Measurements from ENCODE around the gene LIN28A. TPM values are rescaled to one million over a fixed set of nuclear protein-coding genes. Genes with fewer than 3 reads are reported as not detected.

Gene LIN28A
- total RNA-seq, 1 donor: under 0.01 TPM

DNA sequence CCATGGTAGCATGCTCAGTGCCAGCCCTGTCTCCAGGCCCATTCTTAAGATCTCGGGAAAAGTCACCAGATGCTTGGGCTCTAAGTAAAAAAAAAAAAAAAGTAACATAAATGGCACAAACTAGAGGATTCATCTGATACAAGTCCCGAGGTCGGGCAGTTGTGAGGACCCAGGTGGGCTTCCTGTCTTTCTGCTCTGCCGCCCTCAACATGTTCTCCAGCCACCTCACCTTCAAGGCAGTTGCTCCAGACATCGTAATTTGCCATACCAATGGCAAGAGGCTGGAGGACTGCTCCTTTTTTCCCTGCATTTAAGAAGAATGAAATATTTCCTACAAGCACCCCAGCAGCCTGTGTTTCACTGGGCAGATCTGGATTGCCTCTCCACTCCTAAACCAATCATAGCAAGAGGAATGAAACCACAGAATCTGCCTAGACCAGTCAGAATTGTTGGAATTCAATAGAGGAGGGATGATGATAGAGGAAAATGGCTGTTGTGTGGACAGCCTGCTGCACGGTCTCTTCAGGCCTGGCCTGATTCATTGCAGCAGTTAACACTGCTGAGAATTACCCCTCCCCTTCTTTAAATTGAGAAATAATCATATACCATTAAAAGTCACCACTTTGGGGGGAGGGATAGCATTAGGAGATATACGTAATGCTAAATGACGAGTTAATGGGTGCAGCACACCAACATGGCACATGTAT lies 67.0 kb downstream of the LIN28A start:
- no peak for DNase-seq (ENCODE audit: low read depth in 2 of 3, low spot score in 2 of 3)

DNA sequence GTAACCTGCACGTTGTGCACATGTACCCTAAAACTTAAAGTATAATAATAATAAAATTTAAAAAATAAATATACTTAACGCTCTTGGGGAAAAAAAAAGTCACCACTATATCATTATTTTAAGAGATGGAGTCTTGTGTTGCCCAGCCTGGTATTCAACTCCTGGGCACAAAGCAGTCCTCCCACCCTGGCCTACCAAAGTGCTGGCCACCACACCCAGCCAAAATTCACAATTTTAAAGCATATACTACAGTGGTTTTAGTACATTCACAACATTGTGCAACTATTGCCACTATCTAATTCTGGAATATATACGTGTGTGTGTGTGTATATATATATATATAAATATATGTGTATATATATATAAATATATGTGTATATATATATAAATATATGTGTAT lies 67.5 kb downstream of the LIN28A start:
- DNase-seq (ENCODE audit: low read depth in 2 of 3, low spot score in 2 of 3): no peak

DNA sequence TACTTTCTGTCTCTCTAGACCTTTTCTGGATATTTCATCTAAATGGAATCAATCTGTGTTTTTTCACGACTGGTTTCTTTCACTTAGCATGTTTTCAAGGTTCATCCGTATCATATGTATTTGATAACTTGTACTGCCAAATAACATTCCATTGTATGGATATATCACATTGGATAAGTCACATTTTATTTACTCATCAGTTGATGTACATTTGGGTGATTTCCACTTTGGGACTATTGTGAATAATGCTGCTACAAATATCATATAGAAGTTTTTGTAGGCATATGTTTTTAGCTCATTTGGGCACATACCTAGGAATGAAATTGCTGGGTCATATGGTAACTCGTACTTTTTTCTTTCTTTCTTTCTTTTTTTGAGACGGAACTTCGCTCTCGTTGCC lies 68.4 kb downstream of the LIN28A start:
- no peak for DNase-seq (ENCODE audit: low read depth in 2 of 3, low spot score in 2 of 3)

Other genes starting within 250 kb of the LIN28A start
- not detected for gene C1orf232, start 241.9 kb upstream of the LIN28A start, total RNA-seq
- gene ZNF593, start 240.9 kb upstream of the LIN28A start, total RNA-seq: 55.2 TPM
- not detected for gene ZNF593OS, start 239.0 kb upstream of the LIN28A start, total RNA-seq
- 5.9 TPM for gene CNKSR1, start 233.3 kb upstream of the LIN28A start, total RNA-seq
- gene CATSPER4, start 220.2 kb upstream of the LIN28A start, total RNA-seq: not detected
- 29.4 TPM for gene CEP85, start 176.6 kb upstream of the LIN28A start, total RNA-seq
- gene SH3BGRL3, start 130.7 kb upstream of the LIN28A start, total RNA-seq: 77.0 TPM
- gene UBXN11, start 104.2 kb upstream of the LIN28A start, total RNA-seq: 18.6 TPM
- gene CD52, start 92.9 kb upstream of the LIN28A start, total RNA-seq: 227 TPM
- under 0.01 TPM for gene CRYBG2, start 56.7 kb upstream of the LIN28A start, total RNA-seq
- gene ZNF683, start 38.1 kb upstream of the LIN28A start, total RNA-seq: 0.27 TPM
- gene DHDDS, start 21.5 kb downstream of the LIN28A start, total RNA-seq: 27.2 TPM
- 187 TPM for gene HMGN2, start 61.6 kb downstream of the LIN28A start, total RNA-seq
- 90.5 TPM for gene RPS6KA1, start 118.9 kb downstream of the LIN28A start, total RNA-seq

Data from hematopoietic multipotent progenitor cell (in vitro differentiated cells).